ENCODE data around the gene SNN. TPM values are rescaled to one million over a fixed set of nuclear protein-coding genes. Genes with fewer than 3 reads are reported as not detected.

Gene SNN
- total RNA-seq, 4 donors from 2014 or later: 25.9 to 52.2 (median 41.9) TPM

DNA sequence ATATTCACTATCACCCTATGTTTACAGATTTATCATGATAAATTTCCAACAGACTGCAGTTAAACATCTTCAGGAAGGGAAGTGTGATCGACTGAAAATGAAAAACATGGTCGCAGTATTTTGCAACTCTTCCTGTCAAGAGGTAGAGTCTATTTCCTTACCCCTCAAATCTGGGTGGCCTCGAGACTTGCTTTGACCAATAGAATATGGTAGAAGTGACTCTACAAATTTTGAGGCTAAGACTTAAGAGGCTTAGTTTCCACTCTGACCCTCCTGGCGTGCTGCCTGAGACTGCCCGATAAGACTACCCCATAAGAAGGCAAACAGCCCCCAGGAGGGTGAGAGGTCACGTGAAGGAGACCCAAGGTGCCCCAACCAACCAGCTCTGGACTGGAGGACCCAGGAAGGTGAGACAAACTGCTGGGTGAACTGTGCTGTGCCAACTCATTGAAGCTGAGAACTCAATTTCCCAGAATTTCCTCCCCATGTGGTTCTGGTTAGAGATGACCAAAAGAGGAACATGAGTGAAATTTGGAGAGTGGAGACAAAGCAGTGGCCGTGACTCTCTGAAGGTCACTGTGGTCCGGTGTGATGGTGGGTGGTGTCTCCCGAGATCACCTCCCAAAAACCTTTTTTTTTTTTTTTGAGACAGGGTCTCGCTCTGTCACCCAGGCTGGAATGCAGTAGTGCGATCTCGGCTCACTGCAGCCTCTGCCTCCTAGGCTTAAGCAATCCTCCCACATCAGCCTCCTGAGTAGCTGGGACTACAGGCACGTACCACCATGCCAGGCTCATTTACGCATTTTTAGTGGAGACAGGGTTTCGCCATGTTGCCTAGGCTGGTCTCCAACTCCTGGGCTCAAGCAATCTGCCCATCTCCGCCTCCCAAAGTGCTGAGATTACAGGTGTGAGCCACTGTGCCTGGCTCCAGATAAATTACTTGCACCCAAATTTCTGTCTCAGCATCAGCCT, 43.3 kb upstream of the SNN start:
- TF ChIP-seq, protein P1, sequence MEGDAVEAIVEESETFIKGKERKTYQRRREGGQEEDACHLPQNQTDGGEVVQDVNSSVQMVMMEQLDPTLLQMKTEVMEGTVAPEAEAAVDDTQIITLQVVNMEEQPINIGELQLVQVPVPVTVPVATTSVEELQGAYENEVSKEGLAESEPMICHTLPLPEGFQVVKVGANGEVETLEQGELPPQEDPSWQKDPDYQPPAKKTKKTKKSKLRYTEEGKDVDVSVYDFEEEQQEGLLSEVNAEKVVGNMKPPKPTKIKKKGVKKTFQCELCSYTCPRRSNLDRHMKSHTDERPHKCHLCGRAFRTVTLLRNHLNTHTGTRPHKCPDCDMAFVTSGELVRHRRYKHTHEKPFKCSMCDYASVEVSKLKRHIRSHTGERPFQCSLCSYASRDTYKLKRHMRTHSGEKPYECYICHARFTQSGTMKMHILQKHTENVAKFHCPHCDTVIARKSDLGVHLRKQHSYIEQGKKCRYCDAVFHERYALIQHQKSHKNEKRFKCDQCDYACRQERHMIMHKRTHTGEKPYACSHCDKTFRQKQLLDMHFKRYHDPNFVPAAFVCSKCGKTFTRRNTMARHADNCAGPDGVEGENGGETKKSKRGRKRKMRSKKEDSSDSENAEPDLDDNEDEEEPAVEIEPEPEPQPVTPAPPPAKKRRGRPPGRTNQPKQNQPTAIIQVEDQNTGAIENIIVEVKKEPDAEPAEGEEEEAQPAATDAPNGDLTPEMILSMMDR (IDR thresholded peaks at IDR 0.05): no peak
- DNase-seq (ENCODE audit: low spot score) (no peak), ATAC-seq (ENCODE audit: low FRiP score) (no peak)

DNA sequence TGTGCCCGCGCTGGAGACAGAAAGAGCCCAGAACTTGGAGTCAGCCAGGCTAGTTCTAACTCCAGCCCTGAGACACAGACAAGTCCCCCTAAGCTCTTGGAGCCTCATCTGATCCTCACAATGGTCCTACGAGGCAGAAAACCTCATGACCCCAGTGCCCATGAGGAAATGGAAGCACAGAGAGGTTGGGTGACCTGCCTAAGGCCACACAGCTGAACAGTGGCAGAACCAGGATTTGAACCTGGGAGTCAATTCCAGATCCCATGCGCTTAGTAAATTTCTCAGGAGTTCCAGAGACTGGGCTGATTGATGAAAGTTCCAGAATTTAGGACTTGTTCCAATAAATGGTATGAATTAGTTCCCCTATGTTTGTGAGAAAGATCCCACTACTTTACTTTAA, 42.5 kb upstream of the SNN start:
- TF ChIP-seq, protein P1 (IDR thresholded peaks at IDR 0.05): no peak
- no peak for DNase-seq (ENCODE audit: low spot score)
- ATAC-seq (ENCODE audit: low FRiP score): no peak

DNA sequence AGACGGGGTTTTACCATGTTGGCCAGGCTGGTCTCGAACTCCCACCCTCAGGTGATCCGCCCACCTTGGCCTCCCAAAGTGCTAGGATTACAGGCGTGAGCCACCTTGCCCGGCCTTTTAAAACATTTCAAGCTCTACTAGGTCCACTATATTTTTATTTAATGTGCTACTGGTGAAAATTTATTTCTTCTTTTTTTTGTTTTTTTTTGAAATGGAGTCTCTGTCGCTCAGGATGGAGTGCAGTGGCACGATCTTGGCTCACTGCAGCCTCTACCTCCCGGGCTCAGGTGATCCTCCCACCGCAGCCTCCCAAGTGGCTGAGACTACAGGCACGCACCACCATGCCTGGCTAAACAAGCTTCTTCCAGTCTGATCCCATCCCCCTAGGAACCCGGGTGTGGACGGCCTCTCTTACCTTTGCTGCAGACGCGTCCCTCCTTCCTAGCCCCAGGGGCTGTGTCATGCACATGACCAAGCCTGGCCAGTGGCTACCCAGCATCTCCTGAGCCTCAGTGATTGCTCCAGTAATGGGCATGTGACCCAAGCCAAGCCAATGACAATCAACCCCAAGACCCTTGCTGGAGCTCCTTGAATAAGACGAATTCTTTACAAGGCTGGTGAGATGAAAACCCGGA, 41.5 kb upstream of the SNN start:
- ATAC-seq (ENCODE audit: low FRiP score) (no peak), DNase-seq (ENCODE audit: low spot score) (no peak)
- TF ChIP-seq, protein P1 (IDR thresholded peaks at IDR 0.05): no peak

DNA sequence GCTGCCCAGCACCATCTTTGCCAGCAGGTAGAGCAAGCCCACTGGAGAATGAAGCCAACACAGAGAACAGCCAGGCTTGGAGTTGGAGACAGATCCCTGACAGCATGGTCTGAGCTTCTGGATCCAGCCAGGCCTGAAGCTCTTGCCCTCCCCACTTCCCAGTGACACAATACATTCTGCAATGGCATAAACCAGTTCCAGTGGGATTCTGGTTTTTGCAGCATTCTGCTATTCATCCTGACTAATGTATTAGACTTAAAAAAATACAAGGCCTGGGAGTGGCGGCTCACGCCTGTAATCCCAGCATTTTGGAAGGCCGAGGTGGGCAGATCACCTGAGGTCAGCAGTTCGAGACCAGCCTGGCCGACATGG, 41.0 kb upstream of the SNN start:
- TF ChIP-seq, protein P1 (IDR thresholded peaks at IDR 0.05): no peak
- no peak for ATAC-seq (ENCODE audit: low FRiP score)
- DNase-seq (ENCODE audit: low spot score): no peak

DNA sequence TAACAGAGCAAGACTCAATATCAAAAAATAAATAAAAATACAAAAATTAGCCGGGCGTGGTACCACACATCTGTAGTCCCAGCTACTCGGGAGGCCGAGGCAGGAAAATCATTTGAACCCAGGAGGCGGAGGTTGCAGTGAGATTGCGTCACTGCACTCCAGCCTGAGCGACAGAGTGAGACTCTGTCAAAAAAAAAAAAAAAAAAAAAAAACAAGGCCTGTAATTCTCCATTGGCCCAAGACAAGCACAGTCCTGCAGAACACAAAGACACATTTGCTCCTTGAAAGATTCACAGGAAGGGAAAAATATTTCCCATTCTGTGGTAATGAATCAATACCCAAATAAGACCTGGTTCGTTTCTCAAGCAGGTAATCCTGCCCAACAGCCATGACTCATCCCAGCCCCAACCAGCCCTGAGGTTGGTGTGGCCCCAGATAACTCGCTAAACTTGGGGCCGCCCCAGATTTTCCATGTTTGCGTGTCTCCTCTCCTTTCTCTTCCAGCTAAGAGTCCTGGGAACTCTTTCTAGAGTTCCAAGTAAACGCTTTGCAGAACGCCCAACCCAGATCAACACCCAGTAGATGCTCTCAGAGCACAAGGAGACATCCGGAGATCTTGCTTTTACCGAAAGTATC, 40.3 kb upstream of the SNN start:
- DNase-seq (ENCODE audit: low spot score): no peak
- ATAC-seq (ENCODE audit: low FRiP score): no peak
- TF ChIP-seq, protein P1 (IDR thresholded peaks at IDR 0.05): no peak

DNA sequence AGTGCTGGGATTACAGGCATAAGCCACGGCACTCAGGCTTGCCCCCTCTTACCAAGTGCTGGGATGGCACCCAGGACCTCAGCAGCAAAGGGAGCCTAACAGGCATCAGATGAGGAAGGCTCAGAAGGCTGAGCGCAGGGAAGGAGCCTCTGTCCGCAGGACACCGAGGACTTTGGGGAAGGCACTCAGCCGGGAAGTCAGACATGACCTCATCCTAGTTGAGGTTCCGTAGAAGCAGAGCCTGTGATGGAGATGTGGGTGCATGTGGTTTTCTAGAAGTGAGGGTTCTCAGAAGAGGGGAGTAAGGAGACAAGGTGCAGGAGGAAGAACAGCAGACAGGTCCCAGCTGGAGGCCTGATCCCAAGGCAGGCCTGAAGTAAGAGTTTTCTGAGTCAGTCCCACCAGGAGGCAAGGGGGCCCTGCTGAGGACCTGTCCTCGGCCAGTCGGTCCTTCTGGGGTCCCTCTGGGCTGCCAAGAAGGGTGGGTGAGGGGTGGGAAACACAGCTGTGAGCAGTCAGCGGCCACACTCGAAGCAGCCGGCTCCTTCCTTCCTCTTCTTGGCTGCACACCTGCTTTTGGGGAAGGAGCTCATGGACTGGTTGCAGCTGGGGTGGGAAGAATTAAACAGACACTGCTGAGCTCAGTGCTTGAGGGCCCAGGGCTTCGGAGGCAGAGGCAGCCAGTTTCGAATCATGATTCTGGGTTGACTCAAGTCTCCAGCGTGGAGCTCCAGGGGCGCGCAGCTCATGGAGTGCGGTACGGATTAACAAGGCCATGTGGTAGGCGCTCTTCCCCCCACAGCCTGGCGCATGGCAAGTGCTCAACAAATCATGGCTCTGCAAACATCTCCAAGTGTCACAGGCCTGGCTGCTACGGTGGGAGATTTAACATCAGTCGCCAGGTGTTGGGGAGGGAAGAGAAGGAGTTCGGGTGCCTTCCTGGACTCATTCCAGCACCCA, 38.9 kb upstream of the SNN start:
- no peak for ATAC-seq (ENCODE audit: low FRiP score)
- TF ChIP-seq, protein P1 (IDR thresholded peaks at IDR 0.05): no peak
- DNase-seq (ENCODE audit: low spot score): no peak
